22Rv1 (cell line): ENCODE results near the gene WFIKKN1.
"Not testable (repeated sequence)": the region's sequence is repeated elsewhere in the genome, so short reads cannot be mapped to it uniquely, and the experiment has no call there.

Source experiments
- H3K27ac ChIP-seq: fragments of 450-650 bp; 2 replicates; pipeline ENCODE4 v1.5.1; 2017
- CTCF ChIP-seq: fragments of 450-650 bp; IDR thresholded peaks from 2 replicates; pipeline ENCODE4 v1.5.1; 2017; ENCODE audit warnings: mild to moderate bottlenecking
- ZFX ChIP-seq: fragments of 450-650 bp; IDR thresholded peaks from 2 replicates; pipeline ENCODE4 v1.6.1; 2017; ENCODE audit warnings: antibody characterized with exemption, borderline replicate concordance

WFIKKN1 gene

GRCh38 chr16:595942-596735 lies 34.6 kb upstream of the WFIKKN1 start:
- H3K27ac ChIP-seq, result no peak overlapping the region
- TF ChIP-seq ZFX (no peak), CTCF (no peak)

GRCh38 chr16:596736-597060 lies 34.1 kb upstream of the WFIKKN1 start:
- H3K27ac ChIP-seq, result no peak overlapping the region
- no peak for TF ChIP-seq CTCF
- TF ChIP-seq ZFX, result no peak

- H3K27ac ChIP-seq, result not testable (repeated sequence)
Measured at GRCh38 chr16:597655-598054, 33.1 kb upstream of the WFIKKN1 start.

GRCh38 chr16:598823-599739 lies 31.7 kb upstream of the WFIKKN1 start:
- TF ChIP-seq CTCF (no peak), ZFX (no peak)
- no peak overlapping the region for H3K27ac ChIP-seq

GRCh38 chr16:600781-601180 lies 30.0 kb upstream of the WFIKKN1 start:
- no peak for TF ChIP-seq CTCF
- no peak for TF ChIP-seq ZFX
- H3K27ac ChIP-seq, result no peak overlapping the region

GRCh38 chr16:603933-604332 lies 26.9 kb upstream of the WFIKKN1 start:
- H3K27ac ChIP-seq, result no peak overlapping the region
- no peak for TF ChIP-seq CTCF
- TF ChIP-seq ZFX, result no peak

- no peak for TF ChIP-seq CTCF
- no peak for TF ChIP-seq ZFX
- H3K27ac ChIP-seq, result no peak overlapping the region
Measured at GRCh38 chr16:606656-607307, 24.0 kb upstream of the WFIKKN1 start.
